SK-N-SH (cell line): Measurements from ENCODE around the gene C2orf72. TPM values are rescaled to one million over a fixed set of nuclear protein-coding genes. Genes with fewer than 3 reads are reported as not detected.

Source experiments
- CTCF ChIA-PET: fragments of 300-600, 350-600 bp; formaldehyde crosslinking; extraction: SDS; loops from one replicate; lab custom pipeline; 2021; lab: Yijun Ruan, JAX
- POLR2A ChIA-PET: fragments of 350-600 bp; sonication (Branson Sonifier 250); formaldehyde crosslinking; extraction: SDS; loops from one replicate; lab custom pipeline; 2020; ENCODE audit warnings: antibody characterized with exemption, inconsistent platforms; lab: Yijun Ruan, JAX
- DNase-seq: peaks from one replicate; pipeline ENCODE4 v3.0.0; 2012
- H2AFZ ChIP-seq: fragments of 200-600 bp; sonication (generic); 2 replicates; pipeline ENCODE4 v1.8.1; 2016; ENCODE audit warnings: antibody characterized with exemption, mild to moderate bottlenecking, low read depth
- H3F3A ChIP-seq: fragments of 200-600 bp; sonication (generic); replicated peaks from 2 replicates; pipeline ENCODE3; 2016; ENCODE audit warnings: antibody characterized with exemption, mild to moderate bottlenecking; ENCODE audit not compliant: insufficient read depth
- H3K27ac ChIP-seq, 2 experiments: fragments of 200-500 bp in 1 of 2; fragments of 200-600 bp in 1 of 2; sonication (Bioruptor generic) in 1 of 2; sonication (generic), shearing (Covaris generic) in 1 of 2; 2 replicates each; pipeline versions ENCODE4 v1.5.1 to v1.6.1; 2014 to 2016; ENCODE audit warnings: low read depth in 2 of 2, inconsistent platforms in 1 of 2, low read length in 1 of 2, mild to moderate bottlenecking in 1 of 2, mixed read lengths in 1 of 2
- H3K27me3 ChIP-seq: fragments of 200-600 bp; sonication (generic), shearing (Covaris generic); 2 replicates; pipeline ENCODE4 v1.6.1; 2016; ENCODE audit warnings: mixed run types; ENCODE audit not compliant: insufficient read depth
- H3K36me3 ChIP-seq, 2 experiments: fragments of 200-500 bp in 1 of 2; fragments of 200-600 bp in 1 of 2; sonication (Bioruptor generic) in 1 of 2; sonication (generic) in 1 of 2; replicated peaks in 1 of 2; 2 replicates each; pipeline versions ENCODE3 to v1.5.1; 2014 to 2016; ENCODE audit warnings: low read length in 1 of 2, mild to moderate bottlenecking in 1 of 2; ENCODE audit not compliant: insufficient read depth in 2 of 2, control insufficient read depth in 1 of 2
- H3K4me1 ChIP-seq, 2 experiments: fragments of 200-500 bp in 1 of 2; fragments of 200-600 bp in 1 of 2; sonication (Bioruptor generic) in 1 of 2; sonication (generic), shearing (Covaris generic) in 1 of 2; 2 replicates each; pipeline versions ENCODE4 v1.5.1 to v1.6.1; 2014 to 2016; ENCODE audit warnings: low read depth in 1 of 2, low read length in 1 of 2, mixed run types in 1 of 2; ENCODE audit not compliant: insufficient read depth in 2 of 2, control insufficient read depth in 1 of 2
- H3K4me2 ChIP-seq: fragments of 200-600 bp; sonication (generic), shearing (Covaris generic); 2 replicates; pipeline ENCODE4 v1.6.1; 2017; ENCODE audit warnings: mixed run types
- H3K4me3 ChIP-seq, 2 experiments: fragments of 200-500 bp in 1 of 2; fragments of 200-600 bp in 1 of 2; sonication (Bioruptor generic) in 1 of 2; sonication (generic), shearing (Covaris generic) in 1 of 2; 2 replicates each; pipeline versions ENCODE4 v1.5.1 to v1.8.1; 2014 to 2016; ENCODE audit warnings: low read depth in 2 of 2, inconsistent platforms in 1 of 2, low read length in 1 of 2, mild to moderate bottlenecking in 1 of 2, mixed read lengths in 1 of 2, moderate library complexity in 1 of 2
- H3K79me2 ChIP-seq: fragments of 200-600 bp; sonication (generic); 2 replicates; pipeline ENCODE4 v1.8.1; 2017; ENCODE audit warnings: mild to moderate bottlenecking; ENCODE audit not compliant: insufficient read depth
- H3K9ac ChIP-seq: fragments of 200-600 bp; sonication (generic); 2 replicates; pipeline ENCODE4 v1.6.1; 2017; ENCODE audit warnings: mixed run types
- H3K9me2 ChIP-seq: fragments of 200-600 bp; sonication (generic); 2 replicates; pipeline ENCODE4 v1.6.1; 2017; ENCODE audit warnings: mixed run types
- H3K9me3 ChIP-seq: fragments of 200-600 bp; sonication (generic); 2 replicates; pipeline ENCODE4 v1.6.1; 2017; ENCODE audit warnings: mixed run types, mild to moderate bottlenecking, moderate library complexity
- H4K20me1 ChIP-seq: fragments of 200-600 bp; sonication (generic); 2 replicates; pipeline ENCODE4 v1.6.1; 2017; ENCODE audit warnings: mild to moderate bottlenecking, mixed run types; ENCODE audit not compliant: insufficient read depth
- ELF1 ChIP-seq: IDR thresholded peaks from 2 replicates; pipeline ENCODE4 v1.4.0; 2012
- EP300 ChIP-seq, 2 experiments: IDR thresholded peaks; 2 replicates each; pipeline versions ENCODE4 v1.4.0 to v1.6.1; 2012; ENCODE audit warnings: borderline replicate concordance in 1 of 2, low read depth in 1 of 2, low read length in 1 of 2
- FOXJ3 ChIP-seq: sonication (generic); formaldehyde crosslinking; IDR thresholded peaks from 2 replicates; pipeline ENCODE4 v1.5.1; 2020; ENCODE audit warnings: mild to moderate bottlenecking, missing genetic modification reagents
- FOXM1 ChIP-seq: IDR thresholded peaks from 2 replicates; pipeline ENCODE4 v1.4.0; 2012; ENCODE audit warnings: low read depth, mild to moderate bottlenecking
- GABPA ChIP-seq: IDR thresholded peaks from 2 replicates; pipeline ENCODE4 v1.4.0; 2012; ENCODE audit warnings: low read depth, mild to moderate bottlenecking
- IRF3 ChIP-seq: fragments of 150-350 bp; IDR thresholded peaks from 2 replicates; pipeline ENCODE4 v1.6.1; 2016; ENCODE audit warnings: mild to moderate bottlenecking, low read depth, low read length
- RCOR1 ChIP-seq: fragments of 150-350 bp; IDR thresholded peaks from 2 replicates; pipeline ENCODE4 v1.6.1; 2017; ENCODE audit warnings: antibody characterized with exemption, low read length
- RFX5 ChIP-seq: IDR thresholded peaks from 2 replicates; pipeline ENCODE4 v1.6.1; 2012; ENCODE audit warnings: mild to moderate bottlenecking, improper control_type of control experiment, low read length
- SIN3A ChIP-seq: IDR thresholded peaks from 2 replicates; pipeline ENCODE4 v1.6.1; 2012; ENCODE audit warnings: low read depth, mild to moderate bottlenecking, low read length, moderate library complexity, borderline replicate concordance
- SMC3 ChIP-seq: IDR thresholded peaks from 2 replicates; pipeline ENCODE4 v1.6.1; 2012; ENCODE audit warnings: low read depth, low read length, improper control_type of control experiment
- YY1 ChIP-seq: IDR thresholded peaks from 2 replicates; pipeline ENCODE4 v1.4.0; 2012; ENCODE audit warnings: low read depth, mild to moderate bottlenecking
- WGBS: methylation state at CpG from one replicate; pipeline ENCODE4 v1.1.6; 2017; ENCODE audit warnings: low lambda C conversion rate; 5-methylcytosine and 5-hydroxymethylcytosine counted together
- polyA plus RNA-seq, 3 experiments: library from polyadenylated mRNA; depleted of rRNA; stranded (reverse); fragments of >200 nt; gene quantifications; 2 replicates each; pipeline ENCODE4 v1.2.3, GENCODE V29; 2012

The C2orf72 gene
- polyA plus RNA-seq, 1 of the 3 experiments (the other 2 are of a cell fraction), result 0.35 TPM

DNA sequence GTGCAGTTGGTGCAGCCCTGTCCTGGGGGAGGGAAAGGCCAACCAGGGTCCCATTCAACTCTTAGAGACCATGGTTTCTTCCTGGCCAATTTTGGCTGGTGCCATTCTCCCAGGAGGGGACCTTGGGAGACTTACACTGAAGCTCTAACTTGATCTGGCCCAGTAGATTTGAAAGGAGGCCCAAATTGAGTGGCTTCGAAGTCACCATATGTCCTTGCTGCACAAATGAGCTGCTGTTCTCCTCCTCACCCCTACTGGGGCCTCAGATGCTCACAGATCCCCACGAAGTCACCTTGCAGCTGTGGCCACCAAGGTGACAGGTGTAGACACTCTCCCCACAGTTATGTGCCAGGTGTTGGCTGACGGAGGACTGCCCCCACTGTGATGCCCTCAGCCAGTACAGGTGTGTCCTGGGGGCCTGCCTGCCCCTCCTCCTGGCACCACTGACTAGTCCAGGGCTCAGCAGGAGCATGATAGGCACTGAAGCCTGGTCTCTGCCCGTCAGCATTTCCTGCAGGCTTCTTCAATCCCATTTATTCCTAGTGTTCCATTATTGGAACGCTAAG is 4.7 kb upstream of the C2orf72 start:
- no peak overlapping the region for H3K4me3 ChIP-seq
- H3F3A ChIP-seq, result no peaks in the 10 kb centered on the region

DNA sequence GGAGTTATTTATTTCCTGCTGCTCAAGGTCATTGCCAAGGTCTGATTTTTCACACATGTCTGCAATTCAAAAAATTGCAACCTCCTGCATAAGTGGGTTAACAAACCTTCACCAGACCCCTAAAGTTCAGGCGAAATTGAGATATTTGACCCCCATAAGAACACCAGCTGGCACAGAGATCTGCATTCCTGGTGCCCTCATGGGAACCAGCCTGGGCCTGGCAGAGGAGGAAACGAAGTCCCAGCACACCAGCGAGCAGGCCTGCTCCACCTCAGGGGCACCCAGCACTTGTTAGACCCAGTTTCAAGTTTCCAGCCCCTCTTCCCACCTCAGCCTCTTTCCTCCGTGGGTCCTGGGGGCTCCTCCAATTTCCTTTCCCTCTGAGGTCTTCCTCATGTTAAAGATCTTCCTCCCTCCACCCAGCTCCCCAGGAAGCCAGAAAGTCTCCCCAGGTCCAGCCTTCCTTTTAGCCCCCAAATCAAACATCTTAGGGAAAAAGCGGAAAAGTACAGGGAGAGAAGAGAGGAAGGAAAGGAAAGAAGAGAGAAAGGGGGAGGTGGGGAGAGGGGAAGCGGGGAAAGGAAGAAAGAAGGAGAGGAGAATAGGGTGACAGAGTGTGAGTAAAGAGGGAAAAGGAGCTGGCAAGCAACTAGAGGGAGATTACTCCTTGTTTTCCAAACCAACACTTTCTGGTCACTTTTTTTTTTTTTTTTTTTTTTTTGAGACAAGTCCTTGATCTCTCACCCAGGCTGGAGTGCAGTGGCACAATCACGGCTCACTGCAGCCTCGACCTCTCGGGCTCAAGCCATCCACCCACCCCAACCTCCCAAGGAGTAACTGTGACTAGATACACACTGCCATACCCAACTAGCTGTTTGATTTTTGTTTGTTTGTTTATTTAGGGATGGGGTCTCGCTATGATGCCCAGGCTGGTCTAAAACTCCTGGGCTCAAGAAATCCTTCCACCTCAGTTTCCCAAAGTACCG is 3.9 kb upstream of the C2orf72 start:
- 36% methylated on average over 11 of the region's 11 CpGs for WGBS
- CTCF ChIA-PET, result interaction anchor here (0.7 kb wide), 1 partner anchor 25 kb away, joined by 3 read pairs; no protein-coding TSS in a partner anchor
- POLR2A ChIA-PET, result no interaction called here

More for the DNA sequence above, 4.7 kb upstream of the C2orf72 start:
- no peaks in the 10 kb centered on the region for H4K20me1 ChIP-seq
- H3K27ac ChIP-seq, result no peak overlapping the region
- DNase-seq, result no peak
- 22% methylated on average over 2 of the region's 5 CpGs for WGBS
- no peaks in the 10 kb centered on the region for H3K36me3 ChIP-seq
- H2AFZ ChIP-seq, result no peak overlapping the region
- ChIA-PET CTCF (interaction anchor here (0.6 to 1.2 kb wide), 4 partner anchors 20 to 51 kb away, joined by 3 to 8 read pairs (median 3); no protein-coding TSS in a partner anchor), POLR2A (no interaction called here)
- H3K4me2 ChIP-seq, result no peak overlapping the region
- TF ChIP-seq RCOR1 (no peak), GABPA (no peak), SIN3A (no peak), RFX5 (no peak), SMC3 (no peak), FOXJ3 (no peak), YY1 (no peak), ELF1 (no peak), EP300 (IDR thresholded peaks at IDR 0.05; ENCODE audit: borderline replicate concordance in 1 of 2, low read depth in 1 of 2, low read length in 1 of 2) (no peak)
- no peak overlapping the region for H3K9ac ChIP-seq
- peaks cover 30% of the 10 kb centered on the region for H3K27me3 ChIP-seq
- H3K9me2 ChIP-seq, result no peaks in the 10 kb centered on the region
- H3K9me3 ChIP-seq, result no peaks in the 10 kb centered on the region
- no peaks in the 10 kb centered on the region for H3K79me2 ChIP-seq
- H3K4me1 ChIP-seq, result no peaks in the 10 kb centered on the region; a peak in 1 of 4 replicates

More for the DNA sequence above, 3.9 kb upstream of the C2orf72 start:
- H3K27me3 ChIP-seq, result peaks cover 30% of the 10 kb centered on the region
- no peak overlapping the region for H3K27ac ChIP-seq
- H3K36me3 ChIP-seq, result no peaks in the 10 kb centered on the region
- TF ChIP-seq SIN3A (no peak), FOXJ3 (no peak), GABPA (no peak), IRF3 (no peak), FOXM1 (no peak), ELF1 (no peak)
- no peak overlapping the region for H3K9ac ChIP-seq
- no peaks in the 10 kb centered on the region for H4K20me1 ChIP-seq
- no peaks in the 10 kb centered on the region for H3K9me2 ChIP-seq
- no peak overlapping the region for H3K4me2 ChIP-seq
- H2AFZ ChIP-seq, result no peak overlapping the region
- no peaks in the 10 kb centered on the region for H3F3A ChIP-seq
- no peaks in the 10 kb centered on the region for H3K79me2 ChIP-seq
- DNase-seq, result no peak
- H3K4me1 ChIP-seq, result peaks cover 0 to 4% of the 10 kb centered on the region in 2 experiments; a peak in 1 of 4 replicates
- no peaks in the 10 kb centered on the region for H3K9me3 ChIP-seq
- no peak overlapping the region for H3K4me3 ChIP-seq
